GM12891 (cell line): ENCODE results near the gene GOLGA6L7.
"Not testable (repeated sequence)": the region's sequence is repeated elsewhere in the genome, so short reads cannot be mapped to it uniquely, and the experiment has no call there.

Experiments used
- POLR2A ChIP-seq: IDR thresholded peaks from 2 replicates; pipeline ENCODE4 v1.6.1; 2011; ENCODE audit warnings: low read depth, low read length, control low read depth
- POLR2AphosphoS5 ChIP-seq: IDR thresholded peaks from 2 replicates; pipeline ENCODE4 v1.6.1; 2011; ENCODE audit warnings: low read depth, low read length, control low read depth
- SPI1 ChIP-seq: IDR thresholded peaks from 2 replicates; pipeline ENCODE4 v1.6.1; 2011; ENCODE audit warnings: low read depth, low read length, control low read depth
- TAF1 ChIP-seq: IDR thresholded peaks from 2 replicates; pipeline ENCODE4 v1.6.1; 2011; ENCODE audit warnings: low read depth, low read length, control low read depth

DNA sequence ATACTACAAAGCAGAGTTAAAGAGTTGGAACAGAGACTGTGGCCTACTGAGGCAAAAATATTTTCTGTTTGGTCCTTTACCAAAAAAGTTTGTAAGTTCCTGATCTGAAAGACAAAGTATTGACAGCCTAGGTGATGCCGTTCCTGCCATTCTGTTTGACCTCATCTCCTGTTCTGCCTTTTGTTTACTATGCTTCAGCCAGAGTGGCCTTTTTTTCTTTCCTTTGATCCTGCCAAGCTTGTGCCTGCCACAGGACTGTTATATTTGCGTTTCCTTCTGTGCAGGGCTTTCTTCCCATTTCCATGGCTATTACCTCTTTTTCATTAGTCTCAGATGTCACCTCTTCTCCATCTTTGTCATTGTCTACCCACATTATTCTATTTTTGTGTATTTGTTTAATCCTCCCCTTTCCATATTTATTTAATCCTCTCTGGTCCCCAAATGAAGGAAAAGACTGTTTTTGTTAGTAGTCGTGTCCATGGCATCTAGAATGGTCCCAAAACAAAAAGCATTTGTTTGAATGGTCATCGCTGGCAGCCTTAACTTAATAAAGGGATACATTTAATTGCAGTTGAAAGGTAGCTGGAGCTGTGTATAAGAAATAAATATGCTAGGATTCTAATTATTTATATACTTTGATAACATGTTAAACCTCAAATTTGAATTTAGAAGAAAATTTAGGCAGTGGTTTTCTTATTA lies 36.4 kb downstream of the GOLGA6L7 start:
- not testable (repeated sequence) for TF ChIP-seq TAF1, POLR2A, POLR2AphosphoS5, SPI1
